ENCODE results near the gene MTO1. TPM values are rescaled to one million over a fixed set of nuclear protein-coding genes. Genes with fewer than 3 reads are reported as not detected.

The MTO1 gene
- total RNA-seq, 2 experiments from 2014 or later: 62.1 to 66.4 TPM

GRCh38 chr6:73460056-73460455 is 1.5 kb upstream of the MTO1 start:
- Mint-ChIP-seq H3K4me1 (peaks cover 61% of the 10 kb centered on the region), H3K27ac (peak overlapping the region; percentile 96), H3K9me3 (no peaks in the 10 kb centered on the region), H3K27me3 (no peaks in the 10 kb centered on the region), H3K36me3 (ENCODE audit: low read depth) (peaks cover 26% of the 10 kb centered on the region), H3K4me3 (peak overlapping the region; percentile 88)
- POLR2A ChIA-PET: interaction anchor here (2.2 to 7.1 kb wide), 6 partner anchors 7 to 126 kb away, joined by 8 to 265 read pairs (median 34); partner anchors contain the start of genes CGAS and EEF1A1
- CTCF ChIA-PET: interaction anchor here (1.3 to 4.8 kb wide), 4 partner anchors 9 to 193 kb away, joined by 4 to 58 read pairs (median 16); partner anchors contain the start of genes CGAS and SLC17A5
- no peak for DNase-seq

GRCh38 chr6:73471686-73472290 is 10.3 kb downstream of the MTO1 start:
- no peak for DNase-seq
- CTCF ChIA-PET: interaction anchor here (0.9 to 2.6 kb wide), 7 partner anchors 9 to 181 kb away, joined by 3 to 11 read pairs (median 5); partner anchors contain the start of gene MTO1
- Mint-ChIP-seq H3K27me3 (no peaks in the 10 kb centered on the region), H3K4me1 (peaks cover 30% of the 10 kb centered on the region), H3K36me3 (ENCODE audit: low read depth) (peaks cover 59% of the 10 kb centered on the region), H3K4me3 (peak overlapping the region; percentile 73), H3K9me3 (no peaks in the 10 kb centered on the region), H3K27ac (peak overlapping the region; percentile 88)
- POLR2A ChIA-PET: interaction anchor here (1.0 to 5.5 kb wide), 8 partner anchors 10 to 49 kb away, joined by 3 to 69 read pairs (median 10); partner anchors contain the start of genes CGAS, EEF1A1 and MTO1

GRCh38 chr6:73476723-73477122 is 15.2 kb downstream of the MTO1 start:
- CTCF ChIA-PET: interaction anchor here (0.6 to 0.8 kb wide), 2 partner anchors 26 to 39 kb away, joined by 3 to 5 read pairs; no protein-coding TSS in a partner anchor
- Mint-ChIP-seq H3K36me3 (ENCODE audit: low read depth) (peaks cover 54% of the 10 kb centered on the region), H3K27me3 (no peaks in the 10 kb centered on the region), H3K27ac (no peak overlapping the region), H3K4me3 (no peak overlapping the region), H3K9me3 (no peaks in the 10 kb centered on the region), H3K4me1 (peaks cover 15% of the 10 kb centered on the region)
- DNase-seq: no peak
- POLR2A ChIA-PET: interaction anchor here (0.7 to 2.1 kb wide), 4 partner anchors 10 to 25 kb away, joined by 3 to 14 read pairs (median 3); partner anchors contain the start of gene MTO1

GRCh38 chr6:73477407-73477806 is 15.9 kb downstream of the MTO1 start:
- Mint-ChIP-seq H3K27me3 (no peaks in the 10 kb centered on the region), H3K36me3 (ENCODE audit: low read depth) (peaks cover 54% of the 10 kb centered on the region), H3K9me3 (no peaks in the 10 kb centered on the region), H3K27ac (no peak overlapping the region), H3K4me3 (no peak overlapping the region), H3K4me1 (peaks cover 9% of the 10 kb centered on the region)
- no peak for DNase-seq
- ChIA-PET POLR2A (interaction anchor here (0.7 to 2.1 kb wide), 3 partner anchors 11 to 24 kb away, joined by 3 to 14 read pairs (median 3); partner anchors contain the start of gene MTO1), CTCF (interaction anchor here (0.6 to 0.8 kb wide), 2 partner anchors 26 to 38 kb away, joined by 3 to 5 read pairs; no protein-coding TSS in a partner anchor)

GRCh38 chr6:73481969-73482368 is 20.4 kb downstream of the MTO1 start:
- Mint-ChIP-seq H3K9me3 (no peaks in the 10 kb centered on the region), H3K36me3 (ENCODE audit: low read depth) (peaks cover 66% of the 10 kb centered on the region), H3K27ac (no peak overlapping the region), H3K4me1 (peaks cover 6% of the 10 kb centered on the region), H3K27me3 (no peaks in the 10 kb centered on the region), H3K4me3 (no peak overlapping the region)
- POLR2A ChIA-PET: no interaction called here
- CTCF ChIA-PET: no interaction called here
- no peak for DNase-seq

- ChIA-PET CTCF (interaction anchor here (1.6 kb wide), 1 partner anchor 126 kb away, joined by 4 read pairs; no protein-coding TSS in a partner anchor), POLR2A (interaction anchor here (0.7 to 1.0 kb wide), 3 partner anchors 19 to 30 kb away, joined by 3 to 4 read pairs (median 3); partner anchors contain the start of gene MTO1)
- no peak for DNase-seq
- Mint-ChIP-seq H3K4me1 (peaks cover 8% of the 10 kb centered on the region), H3K27me3 (no peaks in the 10 kb centered on the region), H3K4me3 (no peak overlapping the region), H3K9me3 (no peaks in the 10 kb centered on the region), H3K36me3 (ENCODE audit: low read depth) (peaks cover 72% of the 10 kb centered on the region), H3K27ac (peak overlapping the region; percentile 40)
Measured at GRCh38 chr6:73484438-73484837, 22.9 kb downstream of the MTO1 start.

- H3K9me3 Mint-ChIP-seq: no peaks in the 10 kb centered on the region
- CTCF ChIA-PET: interaction anchor here (1.1 to 1.5 kb wide), 3 partner anchors 16 to 202 kb away, joined by 3 to 4 read pairs (median 3); no protein-coding TSS in a partner anchor
Measured at GRCh38 chr6:73487473-73487872, 25.9 kb downstream of the MTO1 start.

GRCh38 chr6:73491377-73491776 is 29.8 kb downstream of the MTO1 start:
- DNase-seq: no peak
- no peak overlapping the region for H3K27ac Mint-ChIP-seq
- peaks cover 6% of the 10 kb centered on the region for H3K4me1 Mint-ChIP-seq
- POLR2A ChIA-PET: interaction anchor here (1.1 to 1.4 kb wide), 4 partner anchors 15 to 29 kb away, joined by 3 to 4 read pairs (median 4); partner anchors contain the start of gene MTO1
- H3K36me3 Mint-ChIP-seq (ENCODE audit: low read depth): peaks cover 67% of the 10 kb centered on the region
- CTCF ChIA-PET: interaction anchor here (0.7 to 1.0 kb wide), 2 partner anchors 11 to 89 kb away, joined by 3 read pairs; no protein-coding TSS in a partner anchor
- no peak overlapping the region for H3K4me3 Mint-ChIP-seq
- no peaks in the 10 kb centered on the region for H3K9me3 Mint-ChIP-seq
- H3K27me3 Mint-ChIP-seq: no peaks in the 10 kb centered on the region

More at GRCh38 chr6:73487473-73487872, 25.9 kb downstream of the MTO1 start:
- DNase-seq: no peak
- no peak overlapping the region for H3K4me3 Mint-ChIP-seq
- H3K4me1 Mint-ChIP-seq: peaks cover 10% of the 10 kb centered on the region
- no peak overlapping the region for H3K27ac Mint-ChIP-seq
- H3K27me3 Mint-ChIP-seq: no peaks in the 10 kb centered on the region
- H3K36me3 Mint-ChIP-seq (ENCODE audit: low read depth): peaks cover 75% of the 10 kb centered on the region
- POLR2A ChIA-PET: interaction anchor here (1.0 kb wide), 1 partner anchor 25 kb away, joined by 3 read pairs; no protein-coding TSS in a partner anchor

GRCh38 chr6:73497915-73498314 is 36.4 kb downstream of the MTO1 start:
- POLR2A ChIA-PET: interaction anchor here (0.7 to 1.6 kb wide), 5 partner anchors 9 to 37 kb away, joined by 3 to 7 read pairs (median 4); partner anchors contain the start of genes EEF1A1 and MTO1
- no peaks in the 10 kb centered on the region for H3K9me3 Mint-ChIP-seq
- CTCF ChIA-PET: interaction anchor here (1.5 to 2.2 kb wide), 2 partner anchors 17 to 155 kb away, joined by 4 to 8 read pairs; partner anchors contain the start of gene SLC17A5

GRCh38 chr6:73503027-73503772 is 41.7 kb downstream of the MTO1 start:
- Mint-ChIP-seq H3K4me3 (no peak overlapping the region), H3K27ac (peak overlapping the region; percentile 36), H3K4me1 (peaks cover 5% of the 10 kb centered on the region), H3K27me3 (no peaks in the 10 kb centered on the region), H3K9me3 (no peaks in the 10 kb centered on the region), H3K36me3 (ENCODE audit: low read depth) (peaks cover 46% of the 10 kb centered on the region)
- ChIA-PET CTCF (interaction anchor here (1.4 to 2.8 kb wide), 2 partner anchors 12 to 108 kb away, joined by 3 to 8 read pairs; no protein-coding TSS in a partner anchor), POLR2A (interaction anchor here (0.7 to 3.7 kb wide), 7 partner anchors 10 to 51 kb away, joined by 3 to 22 read pairs (median 4); partner anchors contain the start of genes CGAS and EEF1A1)
- DNase-seq: no peak

More at GRCh38 chr6:73497915-73498314, 36.4 kb downstream of the MTO1 start:
- H3K27ac Mint-ChIP-seq: no peak overlapping the region
- H3K4me3 Mint-ChIP-seq: no peak overlapping the region
- no peak for DNase-seq
- no peaks in the 10 kb centered on the region for H3K27me3 Mint-ChIP-seq
- peaks cover 51% of the 10 kb centered on the region for H3K36me3 Mint-ChIP-seq (ENCODE audit: low read depth)
- H3K4me1 Mint-ChIP-seq: no peaks in the 10 kb centered on the region

- H3K9me3 Mint-ChIP-seq: no peaks in the 10 kb centered on the region
- POLR2A ChIA-PET: interaction anchor here (1.3 to 1.4 kb wide), 2 partner anchors 16 to 52 kb away, joined by 3 to 4 read pairs; partner anchors contain the start of genes CGAS and EEF1A1
- H3K4me1 Mint-ChIP-seq: peaks cover 5% of the 10 kb centered on the region
- no peak overlapping the region for H3K4me3 Mint-ChIP-seq
- CTCF ChIA-PET: interaction anchor here (1.1 kb wide), 1 partner anchor 195 kb away, joined by 3 read pairs; no protein-coding TSS in a partner anchor
- H3K27ac Mint-ChIP-seq: no peak overlapping the region
- H3K27me3 Mint-ChIP-seq: no peaks in the 10 kb centered on the region
- peaks cover 43% of the 10 kb centered on the region for H3K36me3 Mint-ChIP-seq (ENCODE audit: low read depth)
- no peak for DNase-seq
Measured at GRCh38 chr6:73504160-73504559, 42.6 kb downstream of the MTO1 start.

- no peak overlapping the region for H3K27ac Mint-ChIP-seq
- H3K27me3 Mint-ChIP-seq: no peaks in the 10 kb centered on the region
- peaks cover 40% of the 10 kb centered on the region for H3K36me3 Mint-ChIP-seq (ENCODE audit: low read depth)
- ChIA-PET POLR2A (interaction anchor here (0.7 to 0.8 kb wide), 2 partner anchors 9 to 149 kb away, joined by 3 read pairs; partner anchors contain the start of gene SLC17A5), CTCF (no interaction called here)
- no peak overlapping the region for H3K4me3 Mint-ChIP-seq
- no peaks in the 10 kb centered on the region for H3K9me3 Mint-ChIP-seq
- DNase-seq: no peak
- peaks cover 5% of the 10 kb centered on the region for H3K4me1 Mint-ChIP-seq
Measured at GRCh38 chr6:73505142-73505541, 43.6 kb downstream of the MTO1 start.

Data from activated CD4-positive, alpha-beta memory T cell treated with anti-CD3 and anti-CD28 coated beads, Interleukin-2, amount 10 ng/mL, durations not matched to agents 7 days and 5 days (primary cell).